VCaP (cell line): Measurements from ENCODE around the gene MRPL43.

Source experiments
- H3K27ac ChIP-seq: fragments of 450-650 bp; 2 replicates; pipeline ENCODE4 v1.5.1; 2017
- CTCF ChIP-seq: fragments of 450-650 bp; conservative IDR thresholded peaks from 2 replicates; pipeline ENCODE4 v1.5.1; 2017; ENCODE audit warnings: mild to moderate bottlenecking, moderate library complexity

Gene MRPL43

GRCh38 chr10:100939763-100940344 lies 47.4 kb downstream of the MRPL43 start:
- no peak for TF ChIP-seq CTCF
- no peak overlapping the region for H3K27ac ChIP-seq
